ENCODE data around the gene DNAJB8. TPM values are rescaled to one million over a fixed set of nuclear protein-coding genes. Genes with fewer than 3 reads are reported as not detected.

The DNAJB8 gene
- total RNA-seq, 1 donor from 2014 or later = not detected

GRCh38 chr3:128427175-128427857, 39.4 kb downstream of the DNAJB8 start:
- no peak for DNase-seq (ENCODE audit: low read depth, low spot score)

GRCh38 chr3:128426128-128426921, 40.4 kb downstream of the DNAJB8 start:
- no peak for DNase-seq (ENCODE audit: low read depth, low spot score)

- DNase-seq (ENCODE audit: low read depth, low spot score) = no peak
Observed at GRCh38 chr3:128425846-128426127, 40.9 kb downstream of the DNAJB8 start.

GRCh38 chr3:128425142-128425845, 41.4 kb downstream of the DNAJB8 start:
- DNase-seq (ENCODE audit: low read depth, low spot score) = no peak

GRCh38 chr3:128424508-128425069, 42.1 kb downstream of the DNAJB8 start:
- no peak for DNase-seq (ENCODE audit: low read depth, low spot score)

- DNase-seq (ENCODE audit: low read depth, low spot score) = no peak
Observed at GRCh38 chr3:128423525-128424147, 43.1 kb downstream of the DNAJB8 start.

GRCh38 chr3:128422762-128423524, 43.7 kb downstream of the DNAJB8 start:
- no peak for DNase-seq (ENCODE audit: low read depth, low spot score)

GRCh38 chr3:128421966-128422365, 44.7 kb downstream of the DNAJB8 start:
- DNase-seq (ENCODE audit: low read depth, low spot score) = no peak

GRCh38 chr3:128421439-128421836, 45.3 kb downstream of the DNAJB8 start:
- no peak for DNase-seq (ENCODE audit: low read depth, low spot score)

GRCh38 chr3:128420720-128421438, 45.8 kb downstream of the DNAJB8 start:
- no peak for DNase-seq (ENCODE audit: low read depth, low spot score)

GRCh38 chr3:128420289-128420688, 46.4 kb downstream of the DNAJB8 start:
- DNase-seq (ENCODE audit: low read depth, low spot score) = no peak

GRCh38 chr3:128419311-128419710, 47.4 kb downstream of the DNAJB8 start:
- no peak for DNase-seq (ENCODE audit: low read depth, low spot score)

GRCh38 chr3:128418900-128419299, 47.8 kb downstream of the DNAJB8 start:
- no peak for DNase-seq (ENCODE audit: low read depth, low spot score)

GRCh38 chr3:128416578-128417211, 50.0 kb downstream of the DNAJB8 start:
- DNase-seq (ENCODE audit: low read depth, low spot score) = no peak

- DNase-seq (ENCODE audit: low read depth, low spot score) = no peak
Observed at GRCh38 chr3:128415773-128416577, 50.7 kb downstream of the DNAJB8 start.

- no peak for DNase-seq (ENCODE audit: low read depth, low spot score)
Observed at GRCh38 chr3:128415200-128415772, 51.4 kb downstream of the DNAJB8 start.

- no peak for DNase-seq (ENCODE audit: low read depth, low spot score)
Observed at GRCh38 chr3:128413413-128414205, 53.1 kb downstream of the DNAJB8 start.

GRCh38 chr3:128413003-128413370, 53.7 kb downstream of the DNAJB8 start:
- DNase-seq (ENCODE audit: low read depth, low spot score) = no peak

All from pulmonary artery endothelial cell (primary cell).